Neural progenitor cell (in vitro differentiated cells): ENCODE results near the gene CTR9. TPM values are rescaled to one million over a fixed set of nuclear protein-coding genes. Genes with fewer than 3 reads are reported as not detected.

Source experiments
- DNase-seq: peaks from one replicate; pipeline ENCODE4 v3.0.0-alpha.2; 2016; ENCODE audit warnings: low spot score
- H2AFZ ChIP-seq: fragments of 200-600 bp; sonication (generic); replicated peaks from 2 replicates; pipeline ENCODE4 v1.6.1; 2016; ENCODE audit warnings: antibody characterized with exemption
- H3F3A ChIP-seq: fragments of 200-600 bp; sonication (generic); 2 replicates; pipeline ENCODE4 v1.6.1; 2016; ENCODE audit warnings: antibody characterized with exemption, low read depth
- H3K27ac ChIP-seq: fragments of 200-600 bp; sonication (generic); 2 replicates; pipeline ENCODE4 v1.5.1; 2016; ENCODE audit warnings: mild to moderate bottlenecking
- H3K27me3 ChIP-seq: fragments of 200-600 bp; sonication (generic); 2 replicates; pipeline ENCODE4 v1.6.1; 2016; ENCODE audit warnings: mild to moderate bottlenecking, moderate library complexity
- H3K36me3 ChIP-seq: fragments of 200-600 bp; sonication (generic); 2 replicates; pipeline ENCODE4 v1.5.1; 2016
- H3K4me1 ChIP-seq: fragments of 200-600 bp; sonication (generic); 2 replicates; pipeline ENCODE4 v1.6.1; 2016; ENCODE audit warnings: mixed run types
- H3K4me2 ChIP-seq: fragments of 200-600 bp; sonication (generic); 2 replicates; pipeline ENCODE4 v1.6.1; 2016
- H3K4me3 ChIP-seq: fragments of 200-600 bp; sonication (generic); 2 replicates; pipeline ENCODE4 v1.5.1; 2016
- H3K79me2 ChIP-seq: fragments of 200-600 bp; sonication (generic); 2 replicates; pipeline ENCODE4 v1.6.1; 2016; ENCODE audit warnings: low read depth
- H3K9ac ChIP-seq: fragments of 200-600 bp; sonication (generic); 2 replicates; pipeline ENCODE4 v1.6.1; 2016
- H3K9me3 ChIP-seq: fragments of 200-600 bp; sonication (generic); 2 replicates; pipeline ENCODE4 v1.5.1; 2016; ENCODE audit warnings: low read depth
- H4K20me1 ChIP-seq: fragments of 200-600 bp; sonication (generic); 2 replicates; pipeline ENCODE4 v1.6.1; 2016; ENCODE audit warnings: low read depth
- H3K27ac Mint-ChIP-seq: 3 replicates; pipeline ENCODE4 v1.8.0; 2021; ENCODE audit warnings: mixed read lengths
- H3K27me3 Mint-ChIP-seq: 2 replicates; pipeline ENCODE4 v1.8.0; 2022; ENCODE audit warnings: low read depth, mild to moderate bottlenecking, inconsistent platforms, moderate library complexity, mixed read lengths; ENCODE audit not compliant: insufficient read depth
- H3K36me3 Mint-ChIP-seq: 3 replicates; pipeline ENCODE4 v1.8.0; 2021; ENCODE audit warnings: mixed read lengths
- H3K4me1 Mint-ChIP-seq: 3 replicates; pipeline ENCODE4 v1.8.0; 2021; ENCODE audit warnings: mixed read lengths
- H3K4me3 Mint-ChIP-seq: 3 replicates; pipeline ENCODE4 v1.8.0; 2021; ENCODE audit warnings: mild to moderate bottlenecking, moderate library complexity, mixed read lengths
- H3K9me3 Mint-ChIP-seq: 3 replicates; pipeline ENCODE4 v1.8.0; 2020; ENCODE audit warnings: mixed read lengths
- EZH2 ChIP-seq: fragments of 200-600 bp; sonication (generic); IDR thresholded peaks from 2 replicates; pipeline ENCODE4 v1.6.1; 2017; ENCODE audit warnings: antibody characterized with exemption, mild to moderate bottlenecking, moderate library complexity
- EZH2phosphoT487 ChIP-seq: fragments of 200-600 bp; sonication (generic); IDR thresholded peaks from 2 replicates; pipeline ENCODE4 v1.6.1; 2017; ENCODE audit warnings: antibody characterized with exemption
- total RNA-seq: library from RNA; depleted of rRNA; stranded (reverse); fragments of >200 nt; gene quantifications from 2 replicates; pipeline ENCODE4 v1.2.3, GENCODE V29; 2015; ENCODE audit warnings: low replicate concordance
- TF ChIP-seq, protein P1 (sequence below): fragments of 200-600 bp; sonication (generic); IDR thresholded peaks from 2 replicates; pipeline ENCODE4 v1.5.1; 2017; ENCODE audit warnings: antibody characterized with exemption, mild to moderate bottlenecking

CTR9 gene
- total RNA-seq, 1 donor from 2014 or later = 26.4 TPM

DNA sequence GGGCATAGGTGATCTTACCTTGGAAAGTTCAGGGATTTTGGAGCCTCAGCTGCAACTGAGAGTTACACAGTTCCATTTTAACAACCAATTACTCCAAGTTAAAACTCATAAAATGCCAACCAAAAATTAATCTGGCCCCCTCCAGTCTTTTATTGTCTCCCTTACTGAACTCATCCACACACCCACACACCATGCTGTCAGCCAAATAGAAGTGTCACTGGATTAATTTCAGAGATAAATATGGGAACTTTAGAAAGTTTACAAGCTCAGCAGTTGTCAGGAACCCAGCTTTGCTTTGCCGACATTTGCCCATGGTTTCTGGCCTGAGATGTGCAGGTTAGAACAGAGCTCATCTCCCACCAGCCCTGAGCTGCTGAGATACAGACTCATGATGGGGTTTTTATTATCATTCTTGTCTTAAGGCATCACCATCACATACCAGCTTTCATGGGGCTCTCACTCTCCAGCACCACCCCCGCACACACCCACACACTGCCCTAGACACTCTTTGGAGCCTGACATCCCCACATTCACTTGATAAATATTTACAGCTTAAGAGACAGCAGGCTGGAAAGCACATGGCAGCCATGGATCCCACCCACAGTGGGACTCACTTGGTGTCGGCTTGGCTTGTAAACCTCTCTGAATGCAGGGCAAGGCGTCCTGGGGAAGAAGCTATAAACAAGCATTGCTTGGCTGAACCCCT is 23.7 kb upstream of the CTR9 start:
- no peaks in the 10 kb centered on the region for H3K36me3 Mint-ChIP-seq
- Histone ChIP-seq H3K9ac (no peak overlapping the region), H3K4me2 (no peak overlapping the region), H3K27ac (no peak overlapping the region), H3K79me2 (no peaks in the 10 kb centered on the region), H3K9me3 (no peaks in the 10 kb centered on the region), H4K20me1 (no peaks in the 10 kb centered on the region), H3K4me3 (no peak overlapping the region), H3K4me1 (no peaks in the 10 kb centered on the region), H2AFZ (no peak overlapping the region), H3K27me3 (no peaks in the 10 kb centered on the region), H3K36me3 (no peaks in the 10 kb centered on the region), H3F3A (no peaks in the 10 kb centered on the region)
- H3K4me1 Mint-ChIP-seq = peaks cover 10% of the 10 kb centered on the region
- DNase-seq = no peak
- H3K9me3 Mint-ChIP-seq = peaks cover 10% of the 10 kb centered on the region
- H3K27me3 Mint-ChIP-seq = peaks cover 2% of the 10 kb centered on the region
- TF ChIP-seq EZH2 = no peak
- TF ChIP-seq, protein P1, sequence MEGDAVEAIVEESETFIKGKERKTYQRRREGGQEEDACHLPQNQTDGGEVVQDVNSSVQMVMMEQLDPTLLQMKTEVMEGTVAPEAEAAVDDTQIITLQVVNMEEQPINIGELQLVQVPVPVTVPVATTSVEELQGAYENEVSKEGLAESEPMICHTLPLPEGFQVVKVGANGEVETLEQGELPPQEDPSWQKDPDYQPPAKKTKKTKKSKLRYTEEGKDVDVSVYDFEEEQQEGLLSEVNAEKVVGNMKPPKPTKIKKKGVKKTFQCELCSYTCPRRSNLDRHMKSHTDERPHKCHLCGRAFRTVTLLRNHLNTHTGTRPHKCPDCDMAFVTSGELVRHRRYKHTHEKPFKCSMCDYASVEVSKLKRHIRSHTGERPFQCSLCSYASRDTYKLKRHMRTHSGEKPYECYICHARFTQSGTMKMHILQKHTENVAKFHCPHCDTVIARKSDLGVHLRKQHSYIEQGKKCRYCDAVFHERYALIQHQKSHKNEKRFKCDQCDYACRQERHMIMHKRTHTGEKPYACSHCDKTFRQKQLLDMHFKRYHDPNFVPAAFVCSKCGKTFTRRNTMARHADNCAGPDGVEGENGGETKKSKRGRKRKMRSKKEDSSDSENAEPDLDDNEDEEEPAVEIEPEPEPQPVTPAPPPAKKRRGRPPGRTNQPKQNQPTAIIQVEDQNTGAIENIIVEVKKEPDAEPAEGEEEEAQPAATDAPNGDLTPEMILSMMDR = no peak
- no peak for TF ChIP-seq EZH2phosphoT487
- no peak overlapping the region for H3K4me3 Mint-ChIP-seq
- H3K27ac Mint-ChIP-seq = no peak overlapping the region

DNA sequence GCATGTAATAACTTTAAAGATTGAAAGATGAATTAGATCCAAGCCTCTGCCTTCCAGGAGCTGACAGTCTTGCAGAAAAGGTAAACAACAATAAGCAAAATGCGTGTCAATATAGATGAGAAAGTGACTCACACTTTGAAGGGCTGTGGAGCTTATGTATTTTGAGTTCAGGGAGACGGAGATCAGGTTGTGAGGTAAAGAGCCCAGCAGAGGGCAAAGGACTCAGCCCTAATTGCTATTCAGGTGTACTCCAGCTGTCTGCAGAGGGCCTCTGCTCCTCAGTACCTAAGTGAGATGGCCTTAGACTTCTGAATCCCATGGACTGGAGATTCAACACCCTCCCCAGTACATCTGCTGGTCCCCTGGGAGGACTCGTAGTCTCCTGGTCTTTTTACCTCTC is 22.9 kb upstream of the CTR9 start:
- Histone ChIP-seq H2AFZ (no peak overlapping the region), H3F3A (no peaks in the 10 kb centered on the region), H3K27me3 (no peaks in the 10 kb centered on the region), H3K4me3 (no peak overlapping the region), H3K9ac (no peak overlapping the region), H3K79me2 (no peaks in the 10 kb centered on the region), H3K9me3 (no peaks in the 10 kb centered on the region), H3K36me3 (no peaks in the 10 kb centered on the region), H3K27ac (no peak overlapping the region), H4K20me1 (no peaks in the 10 kb centered on the region), H3K4me2 (peak overlapping the region; percentile 88), H3K4me1 (no peaks in the 10 kb centered on the region)
- TF ChIP-seq EZH2 = no peak
- TF ChIP-seq, protein P1 = no peak
- no peak for TF ChIP-seq EZH2phosphoT487
- DNase-seq = no peak
- Mint-ChIP-seq H3K4me1 (peaks cover 10% of the 10 kb centered on the region), H3K27ac (no peak overlapping the region), H3K4me3 (peak overlapping the region; percentile 14), H3K36me3 (no peaks in the 10 kb centered on the region), H3K9me3 (peaks cover 10% of the 10 kb centered on the region), H3K27me3 (peaks cover 2% of the 10 kb centered on the region)

DNA sequence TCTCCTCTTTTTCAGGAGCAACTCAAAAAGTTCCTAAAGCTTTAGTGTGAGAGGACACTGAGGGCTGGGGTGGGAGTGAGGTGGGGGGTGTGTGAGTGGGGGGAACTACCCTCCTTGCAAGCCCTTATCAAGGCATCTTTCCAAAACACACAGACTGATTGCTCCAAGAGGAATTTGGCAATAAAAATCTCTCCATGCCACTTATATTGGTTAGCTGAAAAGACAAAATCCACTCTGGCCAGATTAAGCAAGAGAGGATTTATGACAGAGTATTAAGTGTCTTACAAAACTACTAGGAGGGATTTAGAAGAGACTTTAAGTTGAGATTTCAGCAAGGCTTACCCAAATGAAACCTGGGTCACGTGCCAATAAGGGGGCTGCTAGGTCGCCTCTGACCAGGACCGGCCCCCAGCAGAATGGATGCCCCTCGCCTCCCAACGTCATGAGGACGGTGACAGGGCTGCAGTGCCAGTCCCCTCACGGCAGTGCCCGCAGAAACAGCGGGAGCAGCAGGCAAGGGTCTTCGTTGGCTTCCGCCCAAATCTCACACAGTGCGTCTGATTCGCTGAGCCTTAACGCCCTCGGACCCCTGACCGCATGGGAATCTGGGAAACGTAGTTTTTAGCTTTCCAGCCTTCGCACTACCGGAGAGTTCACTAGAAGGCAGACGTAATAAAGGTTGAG is 22.1 kb upstream of the CTR9 start:
- Mint-ChIP-seq H3K36me3 (no peaks in the 10 kb centered on the region), H3K27ac (no peak overlapping the region), H3K27me3 (peaks cover 2% of the 10 kb centered on the region), H3K4me3 (peak overlapping the region; percentile 85), H3K4me1 (peaks cover 10% of the 10 kb centered on the region), H3K9me3 (peaks cover 10% of the 10 kb centered on the region)
- Histone ChIP-seq H3F3A (no peaks in the 10 kb centered on the region), H3K4me1 (no peaks in the 10 kb centered on the region), H3K79me2 (no peaks in the 10 kb centered on the region), H3K9ac (no peak overlapping the region), H3K36me3 (no peaks in the 10 kb centered on the region), H2AFZ (peak overlapping the region; percentile 95), H3K4me3 (peak overlapping the region; percentile 71), H3K4me2 (peak overlapping the region; percentile 88), H3K27ac (no peak overlapping the region), H3K27me3 (no peaks in the 10 kb centered on the region), H4K20me1 (no peaks in the 10 kb centered on the region), H3K9me3 (no peaks in the 10 kb centered on the region)
- TF ChIP-seq EZH2 = no peak
- TF ChIP-seq, protein P1 = no peak
- TF ChIP-seq EZH2phosphoT487 = no peak
- peak; percentile 82 for DNase-seq
